Testis (tissue), 5 donors: Measurements from ENCODE around the gene ZNF579. TPM values are rescaled to one million over a fixed set of nuclear protein-coding genes. Genes with fewer than 3 reads are reported as not detected.
A peak's percentile ranks its signal among the peaks of the same experiment; 100 is the strongest.

Experiments
- DNase-seq: peaks from one replicate; pipeline ENCODE4 v3.0.0-alpha.2; 2019
- H3K27ac ChIP-seq, 2 donors: fragments of 200-600 bp; sonication (generic); one replicate each; pipeline ENCODE4 v1.5.1; 2019
- H3K27me3 ChIP-seq: fragments of 200-600 bp; sonication (generic); one replicate; pipeline ENCODE4 v1.5.1; 2019
- H3K36me3 ChIP-seq: fragments of 200-600 bp; sonication (generic); one replicate; pipeline ENCODE4 v1.5.1; 2017; ENCODE audit warnings: low read depth; ENCODE audit errors: missing control alignments
- H3K4me1 ChIP-seq: fragments of 200-600 bp; sonication (generic); one replicate; pipeline ENCODE4 v1.5.1; 2019
- H3K4me3 ChIP-seq, 2 donors: fragments of 200-600 bp; sonication (generic); one replicate each; pipeline ENCODE4 v1.5.1; 2017 to 2019
- H3K9me3 ChIP-seq: fragments of 200-600 bp; sonication (generic); one replicate; pipeline ENCODE4 v1.5.1; 2017
- POLR2A ChIP-seq: fragments of 450-650 bp; IDR thresholded peaks from one replicate; pipeline ENCODE4 v1.6.1; 2017; ENCODE audit warnings: antibody characterized with exemption, mild to moderate bottlenecking, moderate library complexity
- WGBS, 2 donors: methylation state at CpG; one replicate each; pipeline ENCODE4 v1.1.5; 2018; 5-methylcytosine and 5-hydroxymethylcytosine counted together
- intact Hi-C: fragments of 100-400 bp; cut with DNase I; formaldehyde crosslinking; loops from one replicate; pipeline ENCODE4 v1.15.1; 2023; ENCODE audit warnings: low total_unique reads
- long read RNA-seq, 2 donors: transcript quantifications; one replicate each; lab custom pipeline, GENCODE V29; 2026
- polyA plus RNA-seq: library from polyadenylated mRNA; stranded (reverse); fragments of 350-450 nt; fragmentation: Illumina TruSeq; extraction: RNeasy Lipid Tissue Mini Kit (QIAGEN cat#74804); gene quantifications from one replicate; pipeline ENCODE4 v1.2.3, GENCODE V29; 2014; ENCODE audit warnings: low read depth, low replicate concordance; ENCODE audit not compliant: insufficient read depth
- total RNA-seq, 2 donors: library from RNA; depleted of rRNA; stranded (reverse); fragments of >200 nt; gene quantifications; one replicate each; pipeline ENCODE4 v1.2.3, GENCODE V29; 2016
- TF ChIP-seq, protein P1 (sequence below), 3 experiments: fragments of 450-650 bp in 2 of 3; fragments of 200-600 bp in 1 of 3; sonication (generic) in 1 of 3; IDR thresholded peaks; one replicate each; pipeline ENCODE4 v1.5.1; 2016 to 2019; ENCODE audit warnings: antibody characterized with exemption in 3 of 3, mild to moderate bottlenecking in 2 of 3, moderate library complexity in 1 of 3

ZNF579 gene, protein sequence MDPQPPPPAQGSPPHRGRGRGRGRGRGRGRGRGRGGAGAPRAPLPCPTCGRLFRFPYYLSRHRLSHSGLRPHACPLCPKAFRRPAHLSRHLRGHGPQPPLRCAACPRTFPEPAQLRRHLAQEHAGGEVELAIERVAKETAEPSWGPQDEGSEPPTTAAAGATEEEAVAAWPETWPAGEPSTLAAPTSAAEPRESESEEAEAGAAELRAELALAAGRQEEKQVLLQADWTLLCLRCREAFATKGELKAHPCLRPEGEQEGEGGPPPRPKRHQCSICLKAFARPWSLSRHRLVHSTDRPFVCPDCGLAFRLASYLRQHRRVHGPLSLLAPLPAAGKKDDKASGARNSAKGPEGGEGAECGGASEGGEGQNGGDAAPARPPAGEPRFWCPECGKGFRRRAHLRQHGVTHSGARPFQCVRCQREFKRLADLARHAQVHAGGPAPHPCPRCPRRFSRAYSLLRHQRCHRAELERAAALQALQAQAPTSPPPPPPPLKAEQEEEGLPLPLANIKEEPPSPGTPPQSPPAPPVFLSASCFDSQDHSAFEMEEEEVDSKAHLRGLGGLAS
- total RNA-seq (1 to 10 TPM; 4.0 to 7.2 TPM), polyA plus RNA-seq (4.3 TPM)
- long read RNA-seq, donor 1, transcript ZNF579-201 (2 exons, 2,899 nt), result major isoform, 7 of 14 reads
- long read RNA-seq, donor 1, partial matches to known transcripts, result 7 of 14 reads
- long read RNA-seq, donor 1, other reads (novel, unspliced or antisense), result 0 of 14 reads
- long read RNA-seq, donor 2, transcript ZNF579-201 (2 exons, 2,899 nt), result major isoform, 5 of 5 reads
- long read RNA-seq, donor 2, partial matches to known transcripts, result 0 of 5 reads
- long read RNA-seq, donor 2, other reads (novel, unspliced or antisense), result 0 of 5 reads

DNA sequence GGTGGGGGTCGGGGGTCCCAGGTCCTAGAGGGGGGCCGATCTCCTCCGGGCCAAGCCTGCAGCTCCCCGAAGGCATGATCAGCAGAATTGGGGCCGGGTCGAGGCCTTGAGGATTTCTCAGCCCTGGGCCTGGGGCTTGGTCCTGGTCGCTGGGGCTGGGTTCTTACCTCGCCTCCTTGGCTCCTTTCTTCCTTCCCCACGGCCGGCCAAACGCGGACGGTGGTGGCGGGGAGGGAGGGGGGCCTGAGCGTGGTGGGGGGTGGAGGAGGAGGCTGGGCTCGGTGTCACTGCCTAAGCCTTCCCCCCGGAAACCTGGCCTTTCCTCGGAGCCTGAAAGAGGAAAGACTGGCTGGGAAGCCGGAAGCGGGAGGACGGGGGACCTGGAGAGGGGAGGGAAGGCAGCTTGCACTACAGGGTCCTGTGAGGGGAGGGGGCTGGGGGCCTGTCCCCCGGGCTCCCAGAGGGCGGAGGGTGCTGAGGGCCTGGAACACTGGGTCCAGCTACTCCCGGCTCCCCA is at the start of gene ZNF579:
TSS of gene ZNF579 (minus strand) at position 221 of the 517 bp plus-strand sequence. CDS start 1,209 bp downstream, outside the sequence.
- DNase-seq, result peak; percentile 86
- 0 to 5% methylated on average over 5 to 24 of the region's 24 CpGs for WGBS, 2 donors
- no peaks in the 10 kb centered on the region for H3K9me3 ChIP-seq
- H3K27ac ChIP-seq, result peak within 1 kb of the TSS; percentile 89
- H3K4me1 ChIP-seq, result peaks cover 24% of the 10 kb centered on the region
- no peaks in the 10 kb centered on the region for H3K27me3 ChIP-seq
- peak within 1 kb of the TSS; percentile 68 to 85 for H3K4me3 ChIP-seq
- no peak for TF ChIP-seq POLR2A
- TF ChIP-seq, protein P1, sequence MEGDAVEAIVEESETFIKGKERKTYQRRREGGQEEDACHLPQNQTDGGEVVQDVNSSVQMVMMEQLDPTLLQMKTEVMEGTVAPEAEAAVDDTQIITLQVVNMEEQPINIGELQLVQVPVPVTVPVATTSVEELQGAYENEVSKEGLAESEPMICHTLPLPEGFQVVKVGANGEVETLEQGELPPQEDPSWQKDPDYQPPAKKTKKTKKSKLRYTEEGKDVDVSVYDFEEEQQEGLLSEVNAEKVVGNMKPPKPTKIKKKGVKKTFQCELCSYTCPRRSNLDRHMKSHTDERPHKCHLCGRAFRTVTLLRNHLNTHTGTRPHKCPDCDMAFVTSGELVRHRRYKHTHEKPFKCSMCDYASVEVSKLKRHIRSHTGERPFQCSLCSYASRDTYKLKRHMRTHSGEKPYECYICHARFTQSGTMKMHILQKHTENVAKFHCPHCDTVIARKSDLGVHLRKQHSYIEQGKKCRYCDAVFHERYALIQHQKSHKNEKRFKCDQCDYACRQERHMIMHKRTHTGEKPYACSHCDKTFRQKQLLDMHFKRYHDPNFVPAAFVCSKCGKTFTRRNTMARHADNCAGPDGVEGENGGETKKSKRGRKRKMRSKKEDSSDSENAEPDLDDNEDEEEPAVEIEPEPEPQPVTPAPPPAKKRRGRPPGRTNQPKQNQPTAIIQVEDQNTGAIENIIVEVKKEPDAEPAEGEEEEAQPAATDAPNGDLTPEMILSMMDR (IDR thresholded peaks at IDR 0.05), result no peak
- intact Hi-C loops, result no loop called here
- H3K36me3 ChIP-seq, result no peaks in the 10 kb centered on the region

- Histone ChIP-seq H3K4me1 (peaks cover 20% of the 10 kb centered on the region), H3K4me3 (no peak overlapping the region), H3K27me3 (no peaks in the 10 kb centered on the region), H3K9me3 (no peaks in the 10 kb centered on the region), H3K36me3 (no peaks in the 10 kb centered on the region), H3K27ac (no peak overlapping the region)
- no peak for TF ChIP-seq POLR2A
- TF ChIP-seq, protein P1 (IDR thresholded peaks at IDR 0.05), result no peak
- intact Hi-C loops, result no loop called here
- WGBS, 2 donors, result 93 to 96% methylated on average over 11 of the region's 11 CpGs
- DNase-seq, result no peak
Measured at GRCh38 chr19:55626350-55626749, 45.7 kb upstream of the ZNF579 start.

GRCh38 chr19:55625004-55625326 is 44.3 kb upstream of the ZNF579 start:
- no peaks in the 10 kb centered on the region for H3K9me3 ChIP-seq
- peak overlapping the region; percentile 99 for H3K27ac ChIP-seq
- peaks cover 20% of the 10 kb centered on the region for H3K4me1 ChIP-seq
- no peaks in the 10 kb centered on the region for H3K27me3 ChIP-seq
- intact Hi-C loops, result no loop called here
- H3K4me3 ChIP-seq, result peak overlapping the region; percentile 60 to 73
- 29 to 31% methylated on average over 11 of the region's 11 CpGs for WGBS, 2 donors
- DNase-seq, result no peak
- H3K36me3 ChIP-seq, result no peaks in the 10 kb centered on the region
- no peak for TF ChIP-seq POLR2A
- TF ChIP-seq, protein P1 (IDR thresholded peaks at IDR 0.05), result no peak

GRCh38 chr19:55624109-55625003 is 43.7 kb upstream of the ZNF579 start, which contains the start of gene ZNF784:
TSS of gene ZNF784 (minus strand) at chr19:55624566. CDS start at chr19:55624561, 5 bp downstream.
- no peaks in the 10 kb centered on the region for H3K27me3 ChIP-seq
- peak within 1 kb of the TSS; percentile 99 for H3K27ac ChIP-seq
- peak; percentile 95 for DNase-seq
- intact Hi-C loops, result no loop called here
- peak within 1 kb of the TSS; percentile 60 to 73 for H3K4me3 ChIP-seq
- no peak for TF ChIP-seq POLR2A
- TF ChIP-seq, protein P1 (IDR thresholded peaks at IDR 0.05), result no peak
- 0 to 2% methylated on average over 36 to 44 of the region's 56 CpGs for WGBS, 2 donors
- H3K9me3 ChIP-seq, result no peaks in the 10 kb centered on the region
- H3K36me3 ChIP-seq, result no peaks in the 10 kb centered on the region
- peaks cover 20% of the 10 kb centered on the region for H3K4me1 ChIP-seq
